OCI-LY1 (cell line): ENCODE data around the gene APOBEC4.

ENCODE experiments used
- CTCF ChIP-seq: fragments of 200-600 bp; sonication (generic), shearing (Covaris generic); IDR thresholded peaks from 2 replicates; pipeline ENCODE4 v1.5.1; 2017; ENCODE audit warnings: mild to moderate bottlenecking, antibody characterized with exemption, low read length, moderate library complexity, mixed read lengths
- EZH2 ChIP-seq: fragments of 200-600 bp; sonication (generic), shearing (Covaris generic); IDR thresholded peaks from 2 replicates; pipeline ENCODE4 v1.8.0; 2017; ENCODE audit warnings: borderline replicate concordance, mixed run types, mild to moderate bottlenecking, antibody characterized with exemption, low read length, moderate library complexity, mixed read lengths

- TF ChIP-seq CTCF (no peak), EZH2 (no peak)
Observed at GRCh38 chr1:183653876-183654451, 848 bp upstream of the APOBEC4 start.
